Measurements from ENCODE around the gene SLC23A1. TPM values are rescaled to one million over a fixed set of nuclear protein-coding genes. Genes with fewer than 3 reads are reported as not detected.
"Not testable (repeated sequence)": the region's sequence is repeated elsewhere in the genome, so short reads cannot be mapped to it uniquely, and the experiment has no call there.

The SLC23A1 gene
- total RNA-seq, 1 donor from 2014 or later, result not detected

- Histone ChIP-seq H4K20me1 (ENCODE audit: insufficient read depth, low read length) (no peaks in the 10 kb centered on the region), H3K27ac (ENCODE audit: low read depth, low read length) (no peak overlapping the region), H3K4me1 (ENCODE audit: insufficient read depth, low read length) (peaks cover 4% of the 10 kb centered on the region), H3K36me3 (ENCODE audit: insufficient read depth, low read length) (no peaks in the 10 kb centered on the region), H3K9me3 (ENCODE audit: insufficient read depth, low read depth, low read length) (no peaks in the 10 kb centered on the region), H3K4me3 (ENCODE audit: insufficient read depth, low read depth, low read length) (no peak overlapping the region), H2AFZ (ENCODE audit: low read depth, low read length) (no peak overlapping the region), H3K27me3 (ENCODE audit: insufficient read depth, low read length) (peaks cover 6% of the 10 kb centered on the region), H3K9ac (ENCODE audit: low read length) (no peak overlapping the region), H3K4me2 (ENCODE audit: low read length) (no peak overlapping the region), H3K79me2 (ENCODE audit: insufficient read depth, low read length) (no peaks in the 10 kb centered on the region)
- no peak overlapping the region for H3K27ac Mint-ChIP-seq (ENCODE audit: unreplicated experiment)
- no peaks in the 10 kb centered on the region for H3K36me3 Mint-ChIP-seq (ENCODE audit: low read depth, unreplicated experiment)
- TF ChIP-seq EZH2 (IDR thresholded peaks at IDR 0.05; ENCODE audit: insufficient read depth, low read length) (no peak), CTCF (IDR thresholded peaks at IDR 0.05; ENCODE audit: insufficient read depth, low read depth, low read length) (no peak)
- H3K4me3 Mint-ChIP-seq (ENCODE audit: unreplicated experiment), result no peak overlapping the region
- H3K4me1 Mint-ChIP-seq (ENCODE audit: low read depth, unreplicated experiment), result peaks cover 2% of the 10 kb centered on the region
- DNase-seq (ENCODE audit: low read depth) (no peak), FAIRE-seq (no peak)
- H3K9me3 Mint-ChIP-seq (ENCODE audit: unreplicated experiment), result no peaks in the 10 kb centered on the region
- H3K27me3 Mint-ChIP-seq (ENCODE audit: low read depth, unreplicated experiment), result peaks cover 33% of the 10 kb centered on the region
Observed at GRCh38 chr5:139388198-139388821, 5.2 kb upstream of the SLC23A1 start.

- TF ChIP-seq EZH2 (IDR thresholded peaks at IDR 0.05; ENCODE audit: insufficient read depth, low read length) (no peak), CTCF (IDR thresholded peaks at IDR 0.05; ENCODE audit: insufficient read depth, low read depth, low read length) (no peak)
- FAIRE-seq (no peak), DNase-seq (ENCODE audit: low read depth) (no peak)
- H3K27ac ChIP-seq (ENCODE audit: low read depth, low read length), result no peak overlapping the region
- H3K79me2 ChIP-seq (ENCODE audit: insufficient read depth, low read length), result no peaks in the 10 kb centered on the region
- Mint-ChIP-seq H3K27me3 (ENCODE audit: low read depth, unreplicated experiment) (peaks cover 28% of the 10 kb centered on the region), H3K27ac (ENCODE audit: unreplicated experiment) (no peak overlapping the region), H3K36me3 (ENCODE audit: low read depth, unreplicated experiment) (no peaks in the 10 kb centered on the region), H3K9me3 (ENCODE audit: unreplicated experiment) (no peaks in the 10 kb centered on the region), H3K4me3 (ENCODE audit: unreplicated experiment) (no peak overlapping the region), H3K4me1 (ENCODE audit: low read depth, unreplicated experiment) (peaks cover 2% of the 10 kb centered on the region)
- H3K4me3 ChIP-seq (ENCODE audit: insufficient read depth, low read depth, low read length), result no peak overlapping the region
- no peaks in the 10 kb centered on the region for H3K9me3 ChIP-seq (ENCODE audit: insufficient read depth, low read depth, low read length)
- no peaks in the 10 kb centered on the region for H4K20me1 ChIP-seq (ENCODE audit: insufficient read depth, low read length)
- no peak overlapping the region for H2AFZ ChIP-seq (ENCODE audit: low read depth, low read length)
- H3K27me3 ChIP-seq (ENCODE audit: insufficient read depth, low read length), result no peaks in the 10 kb centered on the region
- H3K9ac ChIP-seq (ENCODE audit: low read length), result no peak overlapping the region
- H3K36me3 ChIP-seq (ENCODE audit: insufficient read depth, low read length), result no peaks in the 10 kb centered on the region
- H3K4me1 ChIP-seq (ENCODE audit: insufficient read depth, low read length), result peaks cover 4% of the 10 kb centered on the region
- H3K4me2 ChIP-seq (ENCODE audit: low read length), result no peak overlapping the region
Observed at GRCh38 chr5:139387611-139388197, 4.6 kb upstream of the SLC23A1 start.

GRCh38 chr5:139386956-139387355 is 3.9 kb upstream of the SLC23A1 start:
- H3K27ac Mint-ChIP-seq (ENCODE audit: unreplicated experiment); H3K4me1 ChIP-seq (ENCODE audit: insufficient read depth, low read length); H3K36me3 ChIP-seq (ENCODE audit: insufficient read depth, low read length); H4K20me1 ChIP-seq (ENCODE audit: insufficient read depth, low read length); H3K4me2 ChIP-seq (ENCODE audit: low read length); H3K36me3 Mint-ChIP-seq (ENCODE audit: low read depth, unreplicated experiment); FAIRE-seq; H3K27me3 ChIP-seq (ENCODE audit: insufficient read depth, low read length); H3K27ac ChIP-seq (ENCODE audit: low read depth, low read length); H3K9ac ChIP-seq (ENCODE audit: low read length); H3K4me1 Mint-ChIP-seq (ENCODE audit: low read depth, unreplicated experiment); H2AFZ ChIP-seq (ENCODE audit: low read depth, low read length); H3K79me2 ChIP-seq (ENCODE audit: insufficient read depth, low read length); H3K4me3 Mint-ChIP-seq (ENCODE audit: unreplicated experiment); DNase-seq (ENCODE audit: low read depth); H3K9me3 ChIP-seq (ENCODE audit: insufficient read depth, low read depth, low read length); H3K4me3 ChIP-seq (ENCODE audit: insufficient read depth, low read depth, low read length); H3K9me3 Mint-ChIP-seq (ENCODE audit: unreplicated experiment): not testable (repeated sequence)
- peaks cover 27% of the 10 kb centered on the region for H3K27me3 Mint-ChIP-seq (ENCODE audit: low read depth, unreplicated experiment)
